MM.1S (cell line): ENCODE measurements around the gene S100A6.

ENCODE experiments used
- DNase-seq: peaks from one replicate; pipeline ENCODE4 v3.0.0-alpha.2; 2015
- H2AFZ ChIP-seq: fragments of 300-600 bp; sonication (generic); 2 replicates; pipeline ENCODE4 v1.6.0; 2016; ENCODE audit warnings: antibody characterized with exemption, low read length
- H3F3A ChIP-seq: fragments of 300-600 bp; sonication (generic); 2 replicates; pipeline ENCODE4 v1.6.1; 2016; ENCODE audit warnings: mild to moderate bottlenecking, antibody characterized with exemption, low read length, moderate library complexity, mixed read lengths; ENCODE audit not compliant: insufficient read depth
- H3K27ac ChIP-seq: fragments of 300-600 bp; sonication (generic); 2 replicates; pipeline ENCODE4 v1.5.1; 2016; ENCODE audit warnings: mild to moderate bottlenecking, low read length
- H3K27me3 ChIP-seq: fragments of 300-600 bp; sonication (generic); replicated peaks from 2 replicates; pipeline ENCODE4 v1.6.0; 2016; ENCODE audit warnings: low read length; ENCODE audit not compliant: insufficient read depth
- H3K36me3 ChIP-seq: fragments of 300-600 bp; sonication (generic); replicated peaks from 2 replicates; pipeline ENCODE4 v1.6.1; 2016; ENCODE audit warnings: mild to moderate bottlenecking, low read length, mixed read lengths; ENCODE audit not compliant: insufficient read depth
- H3K4me1 ChIP-seq: fragments of 300-600 bp; sonication (generic); 2 replicates; pipeline ENCODE4 v1.6.1; 2016; ENCODE audit warnings: low read length, mixed read lengths
- H3K4me2 ChIP-seq: fragments of 300-600 bp; sonication (generic); 2 replicates; pipeline ENCODE4 v1.6.0; 2016; ENCODE audit warnings: low read depth, low read length
- H3K4me3 ChIP-seq: fragments of 300-600 bp; sonication (generic); 2 replicates; pipeline ENCODE4 v1.5.1; 2016; ENCODE audit warnings: low read length, mixed read lengths
- H3K79me2 ChIP-seq: fragments of 300-600 bp; sonication (generic); 2 replicates; pipeline ENCODE4 v1.6.1; 2016; ENCODE audit warnings: mixed run types, low read length, mixed read lengths
- H3K9ac ChIP-seq: fragments of 300-600 bp; sonication (generic); 2 replicates; pipeline ENCODE4 v1.6.1; 2016; ENCODE audit warnings: low read length, mixed read lengths
- H3K9me2 ChIP-seq: fragments of 300-600 bp; sonication (generic); replicated peaks from 2 replicates; pipeline ENCODE4 v1.6.1; 2016; ENCODE audit warnings: mild to moderate bottlenecking, low read length, mixed read lengths; ENCODE audit not compliant: insufficient read depth
- H3K9me3 ChIP-seq: fragments of 300-600 bp; sonication (generic); replicated peaks from 2 replicates; pipeline ENCODE4 v1.6.1; 2016; ENCODE audit warnings: mild to moderate bottlenecking, low read length, mixed read lengths; ENCODE audit not compliant: insufficient read depth
- H4K20me1 ChIP-seq: fragments of 300-600 bp; sonication (generic); 2 replicates; pipeline ENCODE4 v1.6.1; 2016; ENCODE audit warnings: mild to moderate bottlenecking, low read length, moderate library complexity, mixed read lengths; ENCODE audit not compliant: insufficient read depth
- EZH2 ChIP-seq: fragments of 300-600 bp; sonication (generic); optimal IDR thresholded peaks from 2 replicates; pipeline ENCODE3; 2017; ENCODE audit warnings: low read depth, mild to moderate bottlenecking, antibody characterized with exemption, low read length, mixed read lengths
- EZH2phosphoT487 ChIP-seq: fragments of 300-600 bp; sonication (generic); IDR thresholded peaks from 2 replicates; pipeline ENCODE4 v1.6.1; 2018; ENCODE audit warnings: antibody characterized with exemption, low read length
- TF ChIP-seq, protein P1 (sequence below): fragments of 300-600 bp; sonication (generic); IDR thresholded peaks from 2 replicates; pipeline ENCODE4 v1.5.1; 2016; ENCODE audit warnings: antibody characterized with exemption, low read length, mixed read lengths

S100A6 gene

DNA sequence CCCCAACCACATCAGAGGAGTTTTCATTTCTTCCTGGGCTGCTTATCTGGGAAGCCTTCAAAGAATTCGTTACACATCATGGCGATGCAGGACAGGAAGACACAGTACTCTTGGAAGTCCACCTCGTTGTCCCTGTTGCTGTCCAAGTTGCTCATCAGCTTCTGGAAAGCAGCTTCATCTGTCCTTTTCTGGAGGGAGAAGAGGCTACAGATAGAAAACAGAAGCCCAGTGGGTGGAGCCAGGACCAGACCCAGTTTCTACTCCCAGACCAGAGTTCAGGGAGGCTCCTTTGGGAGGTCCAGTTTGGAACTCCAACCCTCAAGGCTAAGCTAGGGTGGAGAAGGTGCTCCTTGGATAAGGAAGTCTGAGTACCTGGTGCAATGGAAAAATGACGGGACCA is 7.9 kb upstream of the S100A6 start:
- DNase-seq: no peak
- Histone ChIP-seq H3F3A (no peaks in the 10 kb centered on the region), H3K9me2 (no peaks in the 10 kb centered on the region), H3K4me1 (0 out of 2 replicates have a peak, but pooled peaks cover 10% of the 10 kb centered on the region), H3K27ac (no peak overlapping the region), H3K4me3 (no peak overlapping the region), H3K79me2 (no peaks in the 10 kb centered on the region), H4K20me1 (no peaks in the 10 kb centered on the region), H3K4me2 (no peak overlapping the region), H3K27me3 (no peaks in the 10 kb centered on the region), H3K36me3 (no peaks in the 10 kb centered on the region), H3K9me3 (no peaks in the 10 kb centered on the region), H2AFZ (no peak overlapping the region), H3K9ac (no peak overlapping the region)
- TF ChIP-seq EZH2phosphoT487 (no peak), EZH2 (no peak)
- TF ChIP-seq, protein P1, sequence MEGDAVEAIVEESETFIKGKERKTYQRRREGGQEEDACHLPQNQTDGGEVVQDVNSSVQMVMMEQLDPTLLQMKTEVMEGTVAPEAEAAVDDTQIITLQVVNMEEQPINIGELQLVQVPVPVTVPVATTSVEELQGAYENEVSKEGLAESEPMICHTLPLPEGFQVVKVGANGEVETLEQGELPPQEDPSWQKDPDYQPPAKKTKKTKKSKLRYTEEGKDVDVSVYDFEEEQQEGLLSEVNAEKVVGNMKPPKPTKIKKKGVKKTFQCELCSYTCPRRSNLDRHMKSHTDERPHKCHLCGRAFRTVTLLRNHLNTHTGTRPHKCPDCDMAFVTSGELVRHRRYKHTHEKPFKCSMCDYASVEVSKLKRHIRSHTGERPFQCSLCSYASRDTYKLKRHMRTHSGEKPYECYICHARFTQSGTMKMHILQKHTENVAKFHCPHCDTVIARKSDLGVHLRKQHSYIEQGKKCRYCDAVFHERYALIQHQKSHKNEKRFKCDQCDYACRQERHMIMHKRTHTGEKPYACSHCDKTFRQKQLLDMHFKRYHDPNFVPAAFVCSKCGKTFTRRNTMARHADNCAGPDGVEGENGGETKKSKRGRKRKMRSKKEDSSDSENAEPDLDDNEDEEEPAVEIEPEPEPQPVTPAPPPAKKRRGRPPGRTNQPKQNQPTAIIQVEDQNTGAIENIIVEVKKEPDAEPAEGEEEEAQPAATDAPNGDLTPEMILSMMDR: no peak

DNA sequence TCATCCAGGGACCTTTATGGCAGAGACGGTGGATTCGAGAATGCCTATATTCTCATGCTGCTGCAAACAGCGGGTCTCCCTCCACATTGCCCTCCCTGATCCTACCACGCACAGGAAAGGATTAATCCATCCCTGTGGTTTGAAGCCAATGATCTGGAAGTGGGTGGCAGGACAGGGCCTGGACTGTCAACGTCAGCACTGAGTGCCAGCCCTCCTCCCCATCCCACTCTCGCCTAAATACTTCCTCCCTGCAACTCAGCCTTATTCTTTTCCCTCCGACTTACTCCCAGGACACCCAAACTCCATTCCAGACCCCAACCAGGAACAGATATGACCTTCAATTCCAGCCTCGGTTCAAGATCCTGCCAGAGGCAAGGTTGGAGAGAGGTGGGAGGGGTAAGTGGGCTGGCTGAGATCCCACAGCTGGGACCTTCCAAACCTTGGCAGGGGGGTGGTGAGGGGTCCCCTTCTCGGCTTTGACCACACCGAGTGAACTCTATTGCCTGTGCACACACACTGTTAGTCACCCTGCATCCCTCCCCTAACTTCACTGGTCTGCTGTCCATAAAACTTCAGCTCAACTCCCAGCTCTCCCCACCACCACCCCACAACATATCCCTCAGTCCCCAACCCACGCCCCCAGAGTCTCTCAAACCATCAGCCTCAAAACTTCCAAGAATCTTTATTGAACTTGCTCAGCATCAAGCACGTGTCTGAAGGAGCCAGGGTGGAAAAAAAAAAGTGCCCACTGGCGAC is 7.3 kb upstream of the S100A6 start:
- Histone ChIP-seq H3K27ac (no peak overlapping the region), H3K4me2 (no peak overlapping the region), H3K9ac (no peak overlapping the region), H3K36me3 (no peaks in the 10 kb centered on the region), H3K79me2 (no peaks in the 10 kb centered on the region), H3K4me1 (peaks cover 14% of the 10 kb centered on the region; the same call in 1 of the 2 replicates), H3K9me2 (no peaks in the 10 kb centered on the region), H4K20me1 (no peaks in the 10 kb centered on the region), H3K4me3 (no peak overlapping the region), H3K9me3 (no peaks in the 10 kb centered on the region), H3F3A (no peaks in the 10 kb centered on the region), H2AFZ (no peak overlapping the region), H3K27me3 (no peaks in the 10 kb centered on the region)
- no peak for TF ChIP-seq EZH2phosphoT487
- TF ChIP-seq, protein P1: no peak
- no peak for TF ChIP-seq EZH2
- no peak for DNase-seq

DNA sequence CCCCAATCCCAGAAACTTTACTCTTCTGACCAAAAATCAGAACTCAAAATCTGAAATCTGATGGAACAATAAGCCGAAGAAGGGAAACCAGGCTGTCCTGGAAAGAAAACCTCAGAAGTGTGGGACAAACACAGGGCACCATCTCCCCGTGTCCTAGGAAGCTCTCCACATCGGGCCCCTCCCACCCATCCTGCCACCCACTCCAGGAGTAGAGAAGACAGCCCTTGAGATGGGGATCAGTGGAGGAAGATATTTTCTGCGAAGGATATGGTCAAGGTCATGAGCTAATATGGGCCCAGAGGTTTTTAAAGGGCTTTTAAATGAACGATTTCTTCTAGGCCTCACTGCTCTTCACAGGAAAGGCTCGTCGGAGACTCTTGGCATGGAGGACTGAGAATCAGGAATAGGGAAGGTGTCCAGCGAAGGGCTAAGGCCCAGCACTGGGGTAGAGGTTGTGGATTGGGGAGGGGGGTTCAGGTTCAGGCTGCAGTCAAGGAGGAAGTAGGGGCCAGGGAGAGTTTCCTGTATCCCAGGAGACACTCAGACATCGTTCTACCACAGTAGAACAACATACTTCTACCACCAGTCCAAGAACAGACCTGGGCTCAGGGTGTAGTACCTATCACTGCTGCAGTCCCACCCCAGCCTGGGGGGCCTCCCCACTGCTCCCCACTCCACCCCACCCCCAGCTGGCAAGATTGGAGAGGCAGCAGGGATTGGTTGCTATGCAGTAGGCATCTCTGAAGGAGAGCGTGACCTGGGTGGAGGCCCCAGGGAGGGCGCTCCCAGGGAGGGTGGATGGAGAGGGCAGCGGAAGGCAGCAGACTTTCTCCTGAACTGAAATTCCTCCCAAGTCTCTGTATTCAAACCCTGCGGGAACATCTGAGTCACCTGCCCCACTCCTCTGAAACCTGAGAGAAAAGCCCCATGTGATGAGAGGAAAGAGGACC is 6.1 kb upstream of the S100A6 start:
- Histone ChIP-seq H3K27ac (no peak overlapping the region), H2AFZ (no peak overlapping the region), H3K4me3 (no peak overlapping the region), H3K4me1 (peaks cover 15% of the 10 kb centered on the region; the same call in 1 of the 2 replicates), H3K9me3 (no peaks in the 10 kb centered on the region), H3K4me2 (no peak overlapping the region), H3K9me2 (no peaks in the 10 kb centered on the region), H3K79me2 (no peaks in the 10 kb centered on the region), H4K20me1 (no peaks in the 10 kb centered on the region), H3K36me3 (no peaks in the 10 kb centered on the region), H3F3A (no peaks in the 10 kb centered on the region), H3K9ac (no peak overlapping the region), H3K27me3 (no peaks in the 10 kb centered on the region)
- TF ChIP-seq EZH2phosphoT487: no peak
- TF ChIP-seq, protein P1: no peak
- TF ChIP-seq EZH2: no peak
- no peak for DNase-seq
